SK-N-SH treated with all-trans-retinoic acid at 6 μM for 48 hours (cell line): ENCODE data around the gene CTNND2.

Source experiments
- ATAC-seq: fragments of 200-7000 bp; cut with Tn5 transposase; 3 replicates; pipeline ENCODE4 v1.9.1; 2020; ENCODE audit warnings: mild to moderate bottlenecking, moderate library complexity
- ARNTL ChIP-seq: fragments of 450-650 bp; formaldehyde crosslinking; IDR thresholded peaks from 2 replicates; pipeline ENCODE4 v1.5.0; 2020; ENCODE audit warnings: low read depth, mild to moderate bottlenecking, moderate library complexity, borderline replicate concordance
- BACH2 ChIP-seq: fragments of 250-450 bp; sonication (Bioruptor Pico); IDR thresholded peaks from 2 replicates; pipeline ENCODE4 v1.9.0; 2021; ENCODE audit warnings: mild to moderate bottlenecking, borderline replicate concordance
- ESRRG ChIP-seq: fragments of 250-450 bp; sonication (Bioruptor Pico); IDR thresholded peaks from 2 replicates; pipeline ENCODE4 v1.6.1; 2021; ENCODE audit warnings: mild to moderate bottlenecking
- GLIS3 ChIP-seq: fragments of 250-450 bp; sonication (Bioruptor Pico); IDR thresholded peaks from 2 replicates; pipeline ENCODE4 v1.5.0; 2020; ENCODE audit warnings: mild to moderate bottlenecking, moderate library complexity
- ISL1 ChIP-seq: fragments of 250-450 bp; sonication (Bioruptor Pico); IDR thresholded peaks from 2 replicates; pipeline ENCODE4 v2.1.2; 2022; ENCODE audit warnings: mild to moderate bottlenecking, moderate library complexity
- OSR1 ChIP-seq: fragments of 250-450 bp; sonication (Bioruptor Pico); IDR thresholded peaks from 2 replicates; pipeline ENCODE4 v1.8.0; 2022; ENCODE audit warnings: moderate library complexity, mild to moderate bottlenecking, inconsistent platforms
- PPARA ChIP-seq: fragments of 250-450 bp; sonication (Bioruptor Pico); IDR thresholded peaks from 2 replicates; pipeline ENCODE4 v1.5.0; 2020; ENCODE audit warnings: mild to moderate bottlenecking, borderline replicate concordance
- RARB ChIP-seq: fragments of 250-450 bp; sonication (Bioruptor Pico); IDR thresholded peaks from 2 replicates; pipeline ENCODE4 v1.8.0; 2021; ENCODE audit warnings: mild to moderate bottlenecking, moderate library complexity
- SNAI2 ChIP-seq: fragments of 250-450 bp; sonication (Bioruptor Pico); IDR thresholded peaks from 2 replicates; pipeline ENCODE4 v1.5.0; 2020; ENCODE audit warnings: mild to moderate bottlenecking, moderate library complexity
- TCF4 ChIP-seq: fragments of 250-450 bp; sonication (Bioruptor Pico); IDR thresholded peaks from 2 replicates; pipeline ENCODE4 v1.8.0; 2021; ENCODE audit warnings: mild to moderate bottlenecking, moderate library complexity, borderline replicate concordance
- ZFP3 ChIP-seq: fragments of 250-450 bp; sonication (Bioruptor Pico); IDR thresholded peaks from 2 replicates; pipeline ENCODE4 v1.5.0; 2020; ENCODE audit warnings: mild to moderate bottlenecking, moderate library complexity
- ZFP30 ChIP-seq: fragments of 450-650 bp; formaldehyde crosslinking; IDR thresholded peaks from 2 replicates; pipeline ENCODE4 v1.5.0; 2022; ENCODE audit warnings: mild to moderate bottlenecking, moderate library complexity
- ZNF565 ChIP-seq: fragments of 450-650 bp; formaldehyde crosslinking; conservative IDR thresholded peaks from 2 replicates; pipeline ENCODE4 v1.5.0; 2020; ENCODE audit warnings: low read depth, mild to moderate bottlenecking, moderate library complexity
- ZNF70 ChIP-seq: fragments of 450-650 bp; formaldehyde crosslinking; IDR thresholded peaks from 2 replicates; pipeline ENCODE4 v1.5.0; 2020; ENCODE audit warnings: mild to moderate bottlenecking, moderate library complexity
- ZNF8 ChIP-seq: fragments of 450-650 bp; formaldehyde crosslinking; IDR thresholded peaks from 2 replicates; pipeline ENCODE4 v1.5.0; 2020; ENCODE audit warnings: mild to moderate bottlenecking, moderate library complexity
- TF ChIP-seq, protein P1 (sequence below): fragments of 250-450 bp; sonication (Bioruptor Pico); IDR thresholded peaks from 2 replicates; pipeline ENCODE4 v1.5.1; 2020; ENCODE audit warnings: low read depth, mild to moderate bottlenecking, moderate library complexity
- TF ChIP-seq, protein P2 (sequence below): fragments of 250-450 bp; sonication (Bioruptor Pico); IDR thresholded peaks from 2 replicates; pipeline ENCODE4 v1.5.0; 2020; ENCODE audit warnings: mild to moderate bottlenecking, moderate library complexity
- TF ChIP-seq, protein P3 (sequence below): fragments of 250-450 bp; sonication (Bioruptor Pico); IDR thresholded peaks from 2 replicates; pipeline ENCODE4 v1.5.1; 2021; ENCODE audit warnings: mild to moderate bottlenecking, moderate library complexity
- TF ChIP-seq, protein P4 (sequence below): fragments of 250-450 bp; sonication (Bioruptor Pico); IDR thresholded peaks from 2 replicates; pipeline ENCODE4 v1.8.0; 2020; ENCODE audit warnings: mild to moderate bottlenecking, moderate library complexity, borderline replicate concordance
- TF ChIP-seq, protein P5 (sequence below): fragments of 250-450 bp; sonication (Bioruptor Pico); IDR thresholded peaks from 2 replicates; pipeline ENCODE4 v1.8.0; 2021; ENCODE audit warnings: low read depth, mild to moderate bottlenecking, moderate library complexity, borderline replicate concordance

Gene CTNND2

DNA sequence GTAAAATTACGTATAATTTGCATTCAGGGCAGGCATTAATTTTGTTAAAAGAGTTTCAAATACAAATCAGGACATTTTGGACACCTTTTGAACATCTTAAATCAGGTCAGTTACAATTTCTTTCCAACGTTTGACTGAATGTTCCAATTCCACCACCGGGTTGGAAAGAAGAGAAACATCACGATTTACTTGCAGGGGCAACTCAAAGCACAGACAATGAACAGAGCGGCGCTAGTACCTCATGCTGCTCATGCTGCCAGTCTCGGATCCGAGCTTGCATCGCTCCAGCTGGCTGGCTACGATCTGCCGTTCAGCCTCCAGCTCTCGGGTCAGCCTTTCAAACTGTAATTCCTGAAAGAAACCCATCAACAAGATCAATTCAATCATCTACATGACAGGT lies 339.5 kb downstream of the CTNND2 start:
- no peak for ATAC-seq
- TF ChIP-seq PPARA (no peak), OSR1 (CRISPR knock-in tag) (no peak), ESRRG (no peak), RARB (CRISPR knock-in tag) (no peak), ZNF565 (CRISPR knock-in tag) (no peak), ZFP30 (no peak), TCF4 (CRISPR knock-in tag) (no peak), ZNF8 (CRISPR knock-in tag) (no peak), ZNF70 (CRISPR knock-in tag) (no peak), GLIS3 (CRISPR knock-in tag) (no peak), ARNTL (no peak), SNAI2 (CRISPR knock-in tag) (no peak)
- TF ChIP-seq, protein P1, sequence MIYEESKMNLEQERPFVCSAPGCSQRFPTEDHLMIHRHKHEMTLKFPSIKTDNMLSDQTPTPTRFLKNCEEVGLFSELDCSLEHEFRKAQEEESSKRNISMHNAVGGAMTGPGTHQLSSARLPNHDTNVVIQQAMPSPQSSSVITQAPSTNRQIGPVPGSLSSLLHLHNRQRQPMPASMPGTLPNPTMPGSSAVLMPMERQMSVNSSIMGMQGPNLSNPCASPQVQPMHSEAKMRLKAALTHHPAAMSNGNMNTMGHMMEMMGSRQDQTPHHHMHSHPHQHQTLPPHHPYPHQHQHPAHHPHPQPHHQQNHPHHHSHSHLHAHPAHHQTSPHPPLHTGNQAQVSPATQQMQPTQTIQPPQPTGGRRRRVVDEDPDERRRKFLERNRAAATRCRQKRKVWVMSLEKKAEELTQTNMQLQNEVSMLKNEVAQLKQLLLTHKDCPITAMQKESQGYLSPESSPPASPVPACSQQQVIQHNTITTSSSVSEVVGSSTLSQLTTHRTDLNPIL, result no peak
- TF ChIP-seq, protein P2, sequence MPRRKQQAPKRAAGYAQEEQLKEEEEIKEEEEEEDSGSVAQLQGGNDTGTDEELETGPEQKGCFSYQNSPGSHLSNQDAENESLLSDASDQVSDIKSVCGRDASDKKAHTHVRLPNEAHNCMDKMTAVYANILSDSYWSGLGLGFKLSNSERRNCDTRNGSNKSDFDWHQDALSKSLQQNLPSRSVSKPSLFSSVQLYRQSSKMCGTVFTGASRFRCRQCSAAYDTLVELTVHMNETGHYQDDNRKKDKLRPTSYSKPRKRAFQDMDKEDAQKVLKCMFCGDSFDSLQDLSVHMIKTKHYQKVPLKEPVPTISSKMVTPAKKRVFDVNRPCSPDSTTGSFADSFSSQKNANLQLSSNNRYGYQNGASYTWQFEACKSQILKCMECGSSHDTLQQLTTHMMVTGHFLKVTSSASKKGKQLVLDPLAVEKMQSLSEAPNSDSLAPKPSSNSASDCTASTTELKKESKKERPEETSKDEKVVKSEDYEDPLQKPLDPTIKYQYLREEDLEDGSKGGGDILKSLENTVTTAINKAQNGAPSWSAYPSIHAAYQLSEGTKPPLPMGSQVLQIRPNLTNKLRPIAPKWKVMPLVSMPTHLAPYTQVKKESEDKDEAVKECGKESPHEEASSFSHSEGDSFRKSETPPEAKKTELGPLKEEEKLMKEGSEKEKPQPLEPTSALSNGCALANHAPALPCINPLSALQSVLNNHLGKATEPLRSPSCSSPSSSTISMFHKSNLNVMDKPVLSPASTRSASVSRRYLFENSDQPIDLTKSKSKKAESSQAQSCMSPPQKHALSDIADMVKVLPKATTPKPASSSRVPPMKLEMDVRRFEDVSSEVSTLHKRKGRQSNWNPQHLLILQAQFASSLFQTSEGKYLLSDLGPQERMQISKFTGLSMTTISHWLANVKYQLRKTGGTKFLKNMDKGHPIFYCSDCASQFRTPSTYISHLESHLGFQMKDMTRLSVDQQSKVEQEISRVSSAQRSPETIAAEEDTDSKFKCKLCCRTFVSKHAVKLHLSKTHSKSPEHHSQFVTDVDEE (CRISPR knock-in tag), result no peak
- TF ChIP-seq, protein P3, sequence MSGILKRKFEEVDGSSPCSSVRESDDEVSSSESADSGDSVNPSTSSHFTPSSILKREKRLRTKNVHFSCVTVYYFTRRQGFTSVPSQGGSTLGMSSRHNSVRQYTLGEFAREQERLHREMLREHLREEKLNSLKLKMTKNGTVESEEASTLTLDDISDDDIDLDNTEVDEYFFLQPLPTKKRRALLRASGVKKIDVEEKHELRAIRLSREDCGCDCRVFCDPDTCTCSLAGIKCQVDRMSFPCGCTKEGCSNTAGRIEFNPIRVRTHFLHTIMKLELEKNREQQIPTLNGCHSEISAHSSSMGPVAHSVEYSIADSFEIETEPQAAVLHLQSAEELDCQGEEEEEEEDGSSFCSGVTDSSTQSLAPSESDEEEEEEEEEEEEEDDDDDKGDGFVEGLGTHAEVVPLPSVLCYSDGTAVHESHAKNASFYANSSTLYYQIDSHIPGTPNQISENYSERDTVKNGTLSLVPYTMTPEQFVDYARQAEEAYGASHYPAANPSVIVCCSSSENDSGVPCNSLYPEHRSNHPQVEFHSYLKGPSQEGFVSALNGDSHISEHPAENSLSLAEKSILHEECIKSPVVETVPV (CRISPR knock-in tag), result no peak
- TF ChIP-seq, protein P4, sequence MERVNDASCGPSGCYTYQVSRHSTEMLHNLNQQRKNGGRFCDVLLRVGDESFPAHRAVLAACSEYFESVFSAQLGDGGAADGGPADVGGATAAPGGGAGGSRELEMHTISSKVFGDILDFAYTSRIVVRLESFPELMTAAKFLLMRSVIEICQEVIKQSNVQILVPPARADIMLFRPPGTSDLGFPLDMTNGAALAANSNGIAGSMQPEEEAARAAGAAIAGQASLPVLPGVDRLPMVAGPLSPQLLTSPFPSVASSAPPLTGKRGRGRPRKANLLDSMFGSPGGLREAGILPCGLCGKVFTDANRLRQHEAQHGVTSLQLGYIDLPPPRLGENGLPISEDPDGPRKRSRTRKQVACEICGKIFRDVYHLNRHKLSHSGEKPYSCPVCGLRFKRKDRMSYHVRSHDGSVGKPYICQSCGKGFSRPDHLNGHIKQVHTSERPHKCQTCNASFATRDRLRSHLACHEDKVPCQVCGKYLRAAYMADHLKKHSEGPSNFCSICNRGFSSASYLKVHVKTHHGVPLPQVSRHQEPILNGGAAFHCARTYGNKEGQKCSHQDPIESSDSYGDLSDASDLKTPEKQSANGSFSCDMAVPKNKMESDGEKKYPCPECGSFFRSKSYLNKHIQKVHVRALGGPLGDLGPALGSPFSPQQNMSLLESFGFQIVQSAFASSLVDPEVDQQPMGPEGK (CRISPR knock-in tag), result no peak
- TF ChIP-seq, protein P5, sequence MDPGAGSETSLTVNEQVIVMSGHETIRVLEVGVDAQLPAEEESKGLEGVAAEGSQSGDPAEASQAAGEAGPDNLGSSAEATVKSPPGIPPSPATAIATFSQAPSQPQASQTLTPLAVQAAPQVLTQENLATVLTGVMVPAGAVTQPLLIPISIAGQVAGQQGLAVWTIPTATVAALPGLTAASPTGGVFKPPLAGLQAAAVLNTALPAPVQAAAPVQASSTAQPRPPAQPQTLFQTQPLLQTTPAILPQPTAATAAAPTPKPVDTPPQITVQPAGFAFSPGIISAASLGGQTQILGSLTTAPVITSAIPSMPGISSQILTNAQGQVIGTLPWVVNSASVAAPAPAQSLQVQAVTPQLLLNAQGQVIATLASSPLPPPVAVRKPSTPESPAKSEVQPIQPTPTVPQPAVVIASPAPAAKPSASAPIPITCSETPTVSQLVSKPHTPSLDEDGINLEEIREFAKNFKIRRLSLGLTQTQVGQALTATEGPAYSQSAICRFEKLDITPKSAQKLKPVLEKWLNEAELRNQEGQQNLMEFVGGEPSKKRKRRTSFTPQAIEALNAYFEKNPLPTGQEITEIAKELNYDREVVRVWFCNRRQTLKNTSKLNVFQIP (CRISPR knock-in tag), result no peak

DNA sequence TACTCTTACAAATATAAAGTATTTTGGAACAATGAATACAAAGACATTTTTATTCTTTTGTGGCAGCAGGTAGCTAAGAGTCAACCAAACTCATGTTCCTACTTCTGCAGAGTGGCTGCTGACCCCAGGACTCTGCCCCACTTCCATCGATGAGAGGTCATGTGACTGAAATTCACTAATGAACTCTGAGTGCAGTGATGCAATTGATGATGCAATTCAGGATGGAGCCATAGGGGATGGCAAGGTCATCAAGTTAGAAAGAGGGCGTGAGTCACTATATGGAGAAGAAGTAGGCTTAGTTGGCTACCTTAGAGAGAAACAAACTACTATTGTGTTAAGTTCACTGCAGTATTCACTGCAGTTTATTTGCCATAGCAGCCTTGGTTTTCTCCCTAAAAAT lies 340.4 kb downstream of the CTNND2 start:
- TF ChIP-seq ESRRG (no peak), ZFP3 (no peak), ISL1 (CRISPR knock-in tag) (no peak), ARNTL (no peak), ZFP30 (no peak), ZNF8 (CRISPR knock-in tag) (no peak), RARB (CRISPR knock-in tag) (no peak), BACH2 (CRISPR knock-in tag) (no peak), GLIS3 (CRISPR knock-in tag) (no peak), ZNF565 (CRISPR knock-in tag) (no peak)
- TF ChIP-seq, protein P2 (CRISPR knock-in tag), result no peak
- TF ChIP-seq, protein P1, result no peak
- no peak for ATAC-seq
